Measurements from ENCODE around the gene GGT7. TPM values are rescaled to one million over a fixed set of nuclear protein-coding genes. Genes with fewer than 3 reads are reported as not detected.

Gene GGT7
- total RNA-seq, 4 donors from 2014 or later, result 2.9 to 15.8 (median 10.3) TPM

GRCh38 chr20:34907616-34908469, 35.2 kb upstream of the GGT7 start:
- no peak for TF ChIP-seq CTCF (IDR thresholded peaks at IDR 0.05; ENCODE audit: low read depth)

GRCh38 chr20:34904202-34904621, 31.6 kb upstream of the GGT7 start:
- TF ChIP-seq CTCF (IDR thresholded peaks at IDR 0.05; ENCODE audit: low read depth), result no peak

- no peak for TF ChIP-seq CTCF (IDR thresholded peaks at IDR 0.05; ENCODE audit: low read depth)
These were observed 23.5 kb upstream of the GGT7 start for GRCh38 chr20:34896086-34896621.

- no peak for TF ChIP-seq CTCF (IDR thresholded peaks at IDR 0.05; ENCODE audit: low read depth)
These were observed 22.8 kb upstream of the GGT7 start for GRCh38 chr20:34895465-34895864.

GRCh38 chr20:34894723-34895122, 22.1 kb upstream of the GGT7 start:
- no peak for TF ChIP-seq CTCF (IDR thresholded peaks at IDR 0.05; ENCODE audit: low read depth)

- TF ChIP-seq CTCF (IDR thresholded peaks at IDR 0.05; ENCODE audit: low read depth), result no peak
These were observed 20.0 kb upstream of the GGT7 start for GRCh38 chr20:34892671-34893070.

- TF ChIP-seq CTCF (IDR thresholded peaks at IDR 0.05; ENCODE audit: low read depth), result no peak
These were observed 18.8 kb upstream of the GGT7 start for GRCh38 chr20:34891166-34892062.
